A673 (cell line): Measurements from ENCODE around the gene INPP5E. TPM values are rescaled to one million over a fixed set of nuclear protein-coding genes. Genes with fewer than 3 reads are reported as not detected.

Experiments
- BruUV-seq: library from RNA; stranded (reverse); fragments of 400-500 nt; replicated peaks from 2 replicates; lab custom pipeline; 2021; lab: Mats Ljungman, UMichigan
- CTCF ChIA-PET: fragments of 300-600 bp; sonication (Branson Sonifier 250); formaldehyde crosslinking; loops from one replicate; lab custom pipeline; 2022; ENCODE audit warnings: antibody characterized with exemption; lab: Charles Lee
- POLR2A ChIA-PET: fragments of 300-600 bp; sonication (Branson Sonifier 250); formaldehyde crosslinking; loops from one replicate; lab custom pipeline; 2022; ENCODE audit warnings: antibody characterized with exemption; ENCODE audit not compliant: low non-redundant PET; lab: Charles Lee
- DNase-seq: peaks from one replicate; pipeline ENCODE4 v3.0.0-alpha.2; 2015; ENCODE audit warnings: low spot score
- H3K27ac ChIP-seq: fragments of 200-600 bp; sonication (generic); 2 replicates; pipeline ENCODE4 v1.5.1; 2016; ENCODE audit warnings: mixed run types, low read depth, mild to moderate bottlenecking, mixed read lengths, antibody characterized with exemption, low read length; ENCODE audit not compliant: poor library complexity, severe bottlenecking
- H3K27me3 ChIP-seq: fragments of 200-600 bp; sonication (generic); replicated peaks from 2 replicates; pipeline ENCODE4 v1.6.1; 2017; ENCODE audit warnings: mixed run types, low read depth, mild to moderate bottlenecking, mixed read lengths, antibody characterized with exemption, low read length; ENCODE audit not compliant: insufficient read depth, poor library complexity
- H3K36me3 ChIP-seq: fragments of 200-600 bp; sonication (generic); 2 replicates; pipeline ENCODE4 v1.6.1; 2016; ENCODE audit warnings: mixed run types, mild to moderate bottlenecking, mixed read lengths, antibody characterized with exemption, low read length; ENCODE audit not compliant: insufficient read depth, poor library complexity, severe bottlenecking
- H3K4me1 ChIP-seq: fragments of 200-600 bp; sonication (generic); 2 replicates; pipeline ENCODE4 v1.6.1; 2017; ENCODE audit warnings: mixed run types, mild to moderate bottlenecking, mixed read lengths, antibody characterized with exemption, low read length; ENCODE audit not compliant: insufficient read depth, poor library complexity, severe bottlenecking
- H3K4me3 ChIP-seq: fragments of 200-600 bp; sonication (generic); 2 replicates; pipeline ENCODE4 v1.5.1; 2016; ENCODE audit warnings: low read depth, mixed run types, mild to moderate bottlenecking, mixed read lengths, low read length; ENCODE audit not compliant: poor library complexity, severe bottlenecking
- H3K9me3 ChIP-seq: fragments of 200-600 bp; sonication (generic); 2 replicates; pipeline ENCODE4 v1.6.1; 2016; ENCODE audit warnings: mixed run types, low read depth, mild to moderate bottlenecking, mixed read lengths, antibody characterized with exemption, low read length; ENCODE audit not compliant: poor library complexity, severe bottlenecking
- CTCF ChIP-seq: fragments of 300-800, 200-600 bp; sonication (generic); conservative IDR thresholded peaks from 2 replicates; pipeline ENCODE4 v1.5.1; 2017; ENCODE audit warnings: low read depth, mild to moderate bottlenecking, antibody characterized with exemption, low read length, moderate library complexity, mixed read lengths
- EZH2 ChIP-seq: fragments of 200-600 bp; sonication (generic); IDR thresholded peaks from 2 replicates; pipeline ENCODE4 v1.6.1; 2017; ENCODE audit warnings: borderline replicate concordance, low read depth, mild to moderate bottlenecking, mixed read lengths, antibody characterized with exemption, low read length; ENCODE audit not compliant: poor library complexity, severe bottlenecking
- intact Hi-C: fragments of 100-400 bp; cut with micrococcal nuclease; formaldehyde crosslinking; loops from one replicate; pipeline ENCODE4 v1.10.0; 2022; ENCODE audit not compliant: unreplicated experiment
- total RNA-seq: library from RNA; stranded (reverse); gene quantifications from 2 replicates; pipeline ENCODE4 v1.2.3, GENCODE V29; 2021

INPP5E gene
- total RNA-seq, 1 experiment from 2014 or later: 26.2 TPM

DNA sequence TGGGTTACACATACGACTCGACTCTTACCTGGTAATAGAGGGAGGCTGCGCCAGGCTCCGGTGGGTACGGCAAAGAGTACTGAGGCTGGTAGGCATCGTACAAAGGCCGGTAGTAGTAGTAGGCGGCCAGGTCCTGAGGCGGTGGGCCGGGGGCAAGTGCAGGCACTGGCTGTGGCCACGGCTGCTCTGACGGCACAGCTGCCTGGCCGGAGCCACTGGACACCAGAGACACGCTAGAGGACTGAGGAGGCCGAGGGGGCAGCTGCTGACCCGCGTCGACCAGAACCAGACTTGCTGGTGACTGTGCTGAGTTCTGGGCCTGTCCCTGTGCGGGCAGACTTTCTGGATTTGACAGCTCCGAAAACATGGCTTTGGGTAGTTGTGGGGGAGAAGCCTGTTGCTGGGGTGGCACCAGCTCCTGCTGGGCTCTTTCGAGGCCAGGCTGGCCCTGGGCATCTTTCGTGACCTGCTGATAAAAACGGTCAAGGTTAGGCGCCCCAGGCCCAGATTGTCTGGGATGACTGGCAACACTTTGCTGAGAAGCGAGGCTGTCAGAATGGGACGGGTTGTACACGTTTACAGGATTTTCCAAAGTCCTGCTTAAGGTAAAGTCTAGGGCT lies 34.5 kb upstream of the INPP5E start:
- no peak overlapping the region for H3K27ac ChIP-seq
- H3K4me1 ChIP-seq: no peaks in the 10 kb centered on the region
- no peak for DNase-seq
- H3K4me3 ChIP-seq: no peak overlapping the region
- intact Hi-C loops: no loop called here
- H3K27me3 ChIP-seq: no peaks in the 10 kb centered on the region
- BruUV-seq: no TSS peak
- CTCF ChIA-PET: no interaction called here
- no peak for TF ChIP-seq EZH2
- no peak for TF ChIP-seq CTCF
- no peaks in the 10 kb centered on the region for H3K9me3 ChIP-seq
- peaks cover 82% of the 10 kb centered on the region for H3K36me3 ChIP-seq
- POLR2A ChIA-PET: no interaction called here

DNA sequence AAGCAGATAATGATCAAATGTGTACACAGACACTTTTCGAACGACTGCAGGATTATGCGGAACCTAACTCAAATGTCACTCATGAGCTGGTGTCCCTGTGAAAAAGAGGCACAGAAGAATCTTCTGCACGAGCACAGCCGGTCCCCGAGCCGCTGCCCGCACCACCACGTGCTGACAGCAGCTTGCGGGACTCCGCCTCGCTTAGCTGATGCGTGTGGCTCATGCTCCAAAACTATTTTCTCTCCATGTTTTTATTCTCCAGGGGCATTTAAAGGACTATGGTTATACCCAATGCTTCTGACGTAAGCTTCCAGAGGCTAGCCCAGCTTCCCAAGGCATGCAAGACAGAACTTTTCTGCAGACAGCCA lies 33.7 kb upstream of the INPP5E start:
- ChIA-PET CTCF (no interaction called here), POLR2A (no interaction called here)
- intact Hi-C loops: no loop called here
- BruUV-seq: no TSS peak
- Histone ChIP-seq H3K27me3 (no peaks in the 10 kb centered on the region), H3K4me3 (no peak overlapping the region), H3K9me3 (no peaks in the 10 kb centered on the region), H3K27ac (no peak overlapping the region), H3K36me3 (peaks cover 86% of the 10 kb centered on the region), H3K4me1 (no peaks in the 10 kb centered on the region)
- DNase-seq: no peak
- no peak for TF ChIP-seq CTCF
- TF ChIP-seq EZH2: no peak

DNA sequence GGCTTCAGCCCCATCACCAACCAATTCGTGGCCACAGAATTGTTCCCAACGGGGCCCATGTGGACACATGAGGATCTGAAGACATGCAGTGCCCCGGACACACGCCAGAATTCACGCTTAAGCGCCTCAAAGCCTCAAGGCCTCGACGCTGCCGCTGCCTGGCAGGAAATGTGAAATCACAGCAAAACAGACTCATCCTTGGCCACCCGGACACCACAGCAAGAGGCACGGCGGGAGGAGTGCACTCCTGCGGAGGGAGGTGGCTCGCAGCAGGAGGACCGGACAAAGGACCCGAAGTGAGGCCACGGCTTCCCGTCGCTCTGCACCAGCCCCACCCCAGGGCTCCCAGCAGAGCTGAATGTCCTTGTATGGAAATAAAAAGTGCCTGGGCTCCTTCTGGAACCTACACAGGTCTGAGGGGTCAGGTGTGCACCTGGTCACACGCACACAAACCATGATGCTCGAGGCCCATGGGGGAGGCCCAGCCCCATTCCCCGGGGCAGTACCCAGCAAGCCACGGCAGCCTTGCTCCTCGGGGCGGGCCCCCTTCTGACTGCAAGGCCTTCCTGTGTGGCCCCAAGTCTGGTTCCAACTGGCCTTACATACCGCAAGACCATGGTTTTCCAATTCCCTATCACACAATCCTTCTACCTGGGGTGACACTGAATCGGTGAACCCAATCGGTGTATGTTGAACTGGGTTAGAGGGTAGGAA lies 33.2 kb upstream of the INPP5E start:
- Histone ChIP-seq H3K36me3 (peaks cover 89% of the 10 kb centered on the region), H3K9me3 (no peaks in the 10 kb centered on the region), H3K4me1 (no peaks in the 10 kb centered on the region), H3K27ac (no peak overlapping the region), H3K27me3 (no peaks in the 10 kb centered on the region), H3K4me3 (no peak overlapping the region)
- ChIA-PET CTCF (no interaction called here), POLR2A (no interaction called here)
- BruUV-seq: no TSS peak
- intact Hi-C loops: no loop called here
- TF ChIP-seq CTCF (no peak), EZH2 (no peak)
- DNase-seq: no peak
